Neuron (in vitro differentiated cells): Measurements from ENCODE around the gene NMRK1.
A peak's percentile ranks its signal among the peaks of the same experiment; 100 is the strongest.

Experiments
- H2AFZ ChIP-seq: one replicate; pipeline ENCODE4 v1.6.1; 2013; ENCODE audit warnings: low read depth, mild to moderate bottlenecking, inconsistent platforms, low read length, moderate library complexity
- H3K27me3 ChIP-seq: one replicate; pipeline ENCODE4 v1.6.1; 2013; ENCODE audit warnings: low read length; ENCODE audit not compliant: insufficient read depth
- H3K36me3 ChIP-seq: one replicate; pipeline ENCODE4 v1.6.1; 2013; ENCODE audit warnings: low read length; ENCODE audit not compliant: insufficient read depth
- H3K4me1 ChIP-seq: one replicate; pipeline ENCODE4 v1.6.1; 2013; ENCODE audit warnings: low read length; ENCODE audit not compliant: insufficient read depth
- H3K4me3 ChIP-seq: 2 replicates; pipeline ENCODE4 v1.5.1; 2013; ENCODE audit warnings: mild to moderate bottlenecking, low read length, moderate library complexity
- H3K9me3 ChIP-seq: one replicate; pipeline ENCODE4 v1.6.1; 2013; ENCODE audit warnings: low read length

NMRK1 gene

GRCh38 chr9:75033791-75034473, 54.0 kb downstream of the NMRK1 start:
- H2AFZ ChIP-seq, result no peak overlapping the region
- no peaks in the 10 kb centered on the region for H3K9me3 ChIP-seq
- H3K36me3 ChIP-seq, result no peaks in the 10 kb centered on the region
- no peaks in the 10 kb centered on the region for H3K27me3 ChIP-seq
- no peaks in the 10 kb centered on the region for H3K4me1 ChIP-seq
- no peak overlapping the region for H3K4me3 ChIP-seq

GRCh38 chr9:75027187-75028107, 60.5 kb downstream of the NMRK1 start:
- no peaks in the 10 kb centered on the region for H3K9me3 ChIP-seq
- peak overlapping the region; percentile 59 for H3K4me3 ChIP-seq
- no peaks in the 10 kb centered on the region for H3K36me3 ChIP-seq
- no peaks in the 10 kb centered on the region for H3K27me3 ChIP-seq
- peak overlapping the region; percentile 90 for H2AFZ ChIP-seq
- H3K4me1 ChIP-seq, result peaks cover 15% of the 10 kb centered on the region

GRCh38 chr9:75023846-75024245, 64.1 kb downstream of the NMRK1 start:
- Histone ChIP-seq H3K36me3 (no peaks in the 10 kb centered on the region), H3K27me3 (no peaks in the 10 kb centered on the region), H3K4me3 (no peak overlapping the region), H3K9me3 (no peaks in the 10 kb centered on the region), H2AFZ (no peak overlapping the region), H3K4me1 (peaks cover 15% of the 10 kb centered on the region)

GRCh38 chr9:75019654-75020053, 68.3 kb downstream of the NMRK1 start:
- no peaks in the 10 kb centered on the region for H3K4me1 ChIP-seq
- H2AFZ ChIP-seq, result no peak overlapping the region
- H3K27me3 ChIP-seq, result no peaks in the 10 kb centered on the region
- H3K9me3 ChIP-seq, result no peaks in the 10 kb centered on the region
- no peak overlapping the region for H3K4me3 ChIP-seq
- H3K36me3 ChIP-seq, result no peaks in the 10 kb centered on the region

GRCh38 chr9:75019022-75019421, 68.9 kb downstream of the NMRK1 start:
- H3K27me3 ChIP-seq, result no peaks in the 10 kb centered on the region
- H3K36me3 ChIP-seq, result no peaks in the 10 kb centered on the region
- H3K9me3 ChIP-seq, result no peaks in the 10 kb centered on the region
- no peaks in the 10 kb centered on the region for H3K4me1 ChIP-seq
- no peak overlapping the region for H2AFZ ChIP-seq
- H3K4me3 ChIP-seq, result no peak overlapping the region

GRCh38 chr9:75017378-75017777, 70.6 kb downstream of the NMRK1 start:
- H3K4me3 ChIP-seq, result no peak overlapping the region
- no peaks in the 10 kb centered on the region for H3K9me3 ChIP-seq
- no peaks in the 10 kb centered on the region for H3K4me1 ChIP-seq
- no peaks in the 10 kb centered on the region for H3K36me3 ChIP-seq
- no peak overlapping the region for H2AFZ ChIP-seq
- H3K27me3 ChIP-seq, result no peaks in the 10 kb centered on the region

GRCh38 chr9:75013735-75014134, 74.2 kb downstream of the NMRK1 start:
- no peaks in the 10 kb centered on the region for H3K27me3 ChIP-seq
- H3K9me3 ChIP-seq, result no peaks in the 10 kb centered on the region
- no peak overlapping the region for H2AFZ ChIP-seq
- peaks cover 2% of the 10 kb centered on the region for H3K36me3 ChIP-seq
- H3K4me1 ChIP-seq, result no peaks in the 10 kb centered on the region
- H3K4me3 ChIP-seq, result no peak overlapping the region
